Hematopoietic multipotent progenitor cell treated with erythropoietin and hydrocortisone succinate and interleukin-3 and kit ligand, for 4 days (in vitro differentiated cells): ENCODE data around the gene LONRF2.
"Not testable (repeated sequence)": the region's sequence is repeated elsewhere in the genome, so short reads cannot be mapped to it uniquely, and the experiment has no call there.

Experiments
- DNase-seq: peaks from one replicate; pipeline ENCODE4 v3.0.0-alpha.2; 2015

The LONRF2 gene

GRCh38 chr2:100250645-100251044 lies 71.7 kb downstream of the LONRF2 start:
- no peak for DNase-seq

DNA sequence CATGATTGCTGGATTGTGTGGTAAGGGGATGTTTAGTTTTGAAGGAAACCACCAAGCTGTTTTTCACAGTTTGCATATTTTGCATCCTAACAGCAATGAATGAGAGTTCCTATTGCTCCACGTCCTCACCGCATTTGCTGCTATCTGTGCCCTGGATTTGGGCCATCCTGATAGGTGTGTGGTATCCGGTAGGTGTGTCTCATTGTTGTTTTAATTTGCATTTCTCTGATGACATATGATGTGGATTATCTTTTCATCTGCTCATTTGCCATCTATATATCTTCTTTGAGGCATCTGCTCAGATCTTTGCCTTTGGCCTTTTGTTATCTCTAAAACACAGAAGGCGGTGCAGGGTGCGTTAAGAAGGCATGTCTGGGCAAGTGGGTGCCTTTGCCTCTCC lies 73.3 kb downstream of the LONRF2 start:
- peak; percentile 21 for DNase-seq

DNA sequence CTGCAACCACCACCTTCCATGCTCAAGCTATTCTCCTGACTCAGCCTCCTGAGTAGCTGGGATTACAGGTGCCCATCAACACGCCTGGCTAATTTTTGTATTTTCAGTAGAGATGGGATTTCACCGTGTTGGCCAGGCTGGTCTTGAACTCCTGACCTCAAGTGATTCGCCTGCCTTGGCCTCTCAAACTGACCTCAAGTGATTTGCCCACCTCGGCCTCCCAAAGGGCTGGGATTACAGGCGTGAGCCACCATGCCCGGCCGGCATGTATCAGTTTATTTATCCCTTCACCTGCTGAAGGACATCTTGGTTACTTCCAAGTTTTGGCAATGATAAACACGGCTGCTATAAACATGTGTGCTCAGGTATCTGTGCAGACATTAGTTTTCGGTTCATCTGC lies 73.7 kb downstream of the LONRF2 start:
- not testable (repeated sequence) for DNase-seq

GRCh38 chr2:100248044-100248330 lies 74.3 kb downstream of the LONRF2 start:
- DNase-seq: no peak

DNA sequence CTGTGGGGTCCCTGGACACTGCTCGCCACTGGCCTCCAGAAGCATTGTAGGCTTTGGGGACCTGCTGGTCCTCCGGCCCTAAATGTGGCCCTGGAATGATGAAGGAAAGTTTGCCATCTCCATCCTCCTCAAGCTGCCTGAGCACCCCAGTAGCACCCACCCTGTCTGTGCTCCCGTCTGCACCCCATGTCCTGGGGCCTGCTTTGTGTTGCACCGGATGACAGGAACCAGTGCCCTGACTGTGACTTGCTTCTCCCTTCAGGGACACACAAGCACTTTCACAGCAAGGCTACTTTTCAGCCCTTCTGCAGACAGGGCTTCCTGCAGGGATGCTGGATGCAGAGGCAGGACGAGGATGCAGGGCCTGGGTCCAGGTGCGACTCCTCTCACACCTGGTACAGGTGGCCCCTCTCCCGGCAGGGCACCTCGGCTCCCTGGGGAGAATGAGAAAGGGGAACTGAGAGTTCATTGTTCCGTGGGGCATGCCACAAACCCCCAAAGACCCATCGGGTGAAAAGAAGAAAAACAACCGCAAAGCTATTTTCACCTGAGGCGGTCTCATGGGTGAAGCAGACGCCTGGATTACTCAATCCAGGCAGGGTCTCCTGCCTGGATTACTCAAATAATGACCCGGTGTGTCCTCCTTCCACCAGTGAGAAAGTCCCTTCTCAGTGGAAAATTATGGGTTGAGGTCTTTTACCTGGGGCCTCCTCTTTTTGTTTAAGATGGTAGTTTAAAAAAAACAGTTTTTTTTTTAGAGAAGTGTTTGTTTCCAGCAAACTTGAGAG lies 74.9 kb downstream of the LONRF2 start:
- no peak for DNase-seq

DNA sequence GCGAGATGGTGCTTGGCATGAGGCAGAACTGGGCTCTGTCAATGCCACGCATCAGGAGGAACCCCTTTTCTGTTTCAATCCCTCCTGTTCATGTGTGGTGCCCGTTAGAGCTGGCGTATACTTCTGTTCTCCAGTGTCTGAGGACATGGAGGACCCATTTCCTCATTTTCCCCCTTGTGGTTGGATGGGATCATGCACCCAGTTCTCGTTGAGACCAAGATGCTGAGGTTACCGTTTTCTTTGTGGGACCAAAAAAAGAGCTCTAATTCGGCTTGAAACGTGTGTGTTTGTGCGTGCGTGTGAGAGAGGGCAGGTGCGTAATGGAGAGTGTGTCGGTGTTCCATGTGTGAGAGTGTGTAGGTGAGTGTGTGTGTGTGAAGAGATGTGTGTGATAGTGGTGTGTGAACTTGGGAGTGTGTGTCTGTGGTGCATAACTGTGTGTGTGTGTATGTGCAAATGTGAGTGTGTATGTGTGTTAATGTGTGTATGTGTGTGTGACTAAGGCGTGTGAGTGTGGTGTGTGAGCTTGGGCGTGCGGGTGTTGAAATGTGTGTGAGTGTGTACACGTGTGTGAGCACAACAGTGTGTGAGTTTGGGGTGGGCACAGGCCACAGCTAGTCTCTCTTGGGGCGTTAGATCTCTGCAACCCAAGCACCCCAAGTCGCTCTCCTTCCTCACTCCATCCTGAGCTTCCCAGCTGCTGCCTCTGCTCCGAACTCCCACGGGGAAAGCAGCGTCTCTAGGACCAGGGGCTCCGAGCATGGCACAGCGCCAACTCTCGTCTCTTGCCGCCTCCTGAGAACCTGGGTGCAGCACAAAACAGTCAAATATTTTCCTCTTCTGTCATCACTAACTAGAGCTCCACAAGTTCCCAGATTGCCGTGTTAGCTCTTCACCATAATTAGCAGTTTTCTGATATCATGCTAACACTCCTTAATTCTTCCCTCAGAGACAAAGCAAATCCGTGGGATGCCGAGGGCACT lies 75.8 kb downstream of the LONRF2 start:
- peak; percentile 79 for DNase-seq

- no peak for DNase-seq
These were observed 76.6 kb downstream of the LONRF2 start for GRCh38 chr2:100245681-100246080.

- DNase-seq: no peak
These were observed 77.3 kb downstream of the LONRF2 start for GRCh38 chr2:100244881-100245605.

DNA sequence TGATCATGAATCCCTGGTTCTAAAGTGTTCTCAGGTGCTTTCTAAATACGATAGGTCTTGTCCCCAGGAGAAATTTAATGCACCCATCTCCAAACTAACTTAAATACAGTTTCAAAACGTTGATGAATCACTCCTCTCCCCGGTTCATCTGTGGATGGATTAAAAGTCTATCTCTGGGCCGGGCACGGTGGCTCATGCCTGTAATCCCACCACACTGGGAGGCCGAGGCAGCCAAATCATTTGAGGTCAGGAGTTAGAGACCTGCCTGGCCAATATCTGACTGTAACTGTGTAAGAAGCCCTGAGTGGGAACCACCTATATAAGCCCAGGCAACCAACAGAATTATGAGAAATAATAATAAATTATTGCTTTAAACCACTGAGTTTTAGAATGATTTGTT lies 78.7 kb downstream of the LONRF2 start:
- DNase-seq: no peak

DNA sequence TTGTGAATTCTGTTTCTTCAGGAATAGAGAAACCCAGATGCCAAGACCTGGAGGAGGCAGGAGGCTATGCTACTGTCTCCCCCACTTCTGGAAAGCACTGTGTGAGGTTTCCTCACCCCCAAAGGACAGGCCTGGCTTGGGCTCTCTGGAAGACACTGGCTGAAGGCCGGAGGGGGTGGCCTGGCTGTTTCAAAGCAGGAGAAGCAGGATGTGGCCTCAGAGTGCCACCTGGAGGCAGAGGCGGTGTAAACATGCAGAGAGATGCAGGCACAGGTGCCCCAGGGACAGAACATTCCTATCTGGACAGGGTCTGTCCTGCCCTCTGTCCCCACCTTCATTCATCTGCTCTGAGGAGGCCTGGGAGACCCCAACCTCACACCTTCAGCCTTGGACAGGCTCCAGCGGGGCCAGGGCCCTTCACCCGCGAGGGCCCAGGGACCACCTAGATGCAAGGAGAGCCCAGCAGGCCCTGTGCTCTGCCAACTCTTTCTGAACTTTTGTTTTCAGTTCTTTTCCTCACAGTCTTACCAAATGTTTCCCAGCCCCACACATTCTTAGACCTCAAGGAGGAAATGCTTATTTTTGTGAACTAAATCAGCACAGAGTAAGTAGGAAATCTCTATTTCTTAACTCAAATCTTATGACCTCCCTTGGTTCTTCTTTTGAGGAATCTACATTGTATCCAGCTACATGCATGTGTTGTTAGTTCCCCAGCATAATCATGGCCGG lies 79.2 kb downstream of the LONRF2 start:
- DNase-seq: peak; percentile 77

DNA sequence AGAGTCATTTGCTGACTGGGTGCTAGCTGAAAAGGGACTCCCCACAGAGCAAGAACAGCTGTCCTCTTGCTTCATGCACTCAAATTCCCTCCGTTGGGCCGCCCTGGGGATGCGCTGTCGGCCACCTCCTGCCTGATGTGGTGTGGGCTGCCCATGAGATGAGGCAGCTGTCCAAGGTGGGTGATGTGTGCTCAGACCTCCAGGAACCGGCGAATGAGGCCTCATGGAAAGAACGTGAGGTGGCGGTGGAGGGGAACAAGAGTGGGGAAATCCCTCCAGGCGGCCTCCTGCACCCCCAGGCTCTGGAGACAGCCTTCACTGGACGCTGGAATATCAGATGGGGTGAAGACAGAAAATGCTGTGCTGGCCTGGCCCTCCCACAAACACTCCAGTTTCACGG lies 79.8 kb downstream of the LONRF2 start:
- no peak for DNase-seq

- DNase-seq: no peak
These were observed 81.1 kb downstream of the LONRF2 start for GRCh38 chr2:100241236-100241635.

- DNase-seq: no peak
These were observed 81.9 kb downstream of the LONRF2 start for GRCh38 chr2:100240386-100240785.

DNA sequence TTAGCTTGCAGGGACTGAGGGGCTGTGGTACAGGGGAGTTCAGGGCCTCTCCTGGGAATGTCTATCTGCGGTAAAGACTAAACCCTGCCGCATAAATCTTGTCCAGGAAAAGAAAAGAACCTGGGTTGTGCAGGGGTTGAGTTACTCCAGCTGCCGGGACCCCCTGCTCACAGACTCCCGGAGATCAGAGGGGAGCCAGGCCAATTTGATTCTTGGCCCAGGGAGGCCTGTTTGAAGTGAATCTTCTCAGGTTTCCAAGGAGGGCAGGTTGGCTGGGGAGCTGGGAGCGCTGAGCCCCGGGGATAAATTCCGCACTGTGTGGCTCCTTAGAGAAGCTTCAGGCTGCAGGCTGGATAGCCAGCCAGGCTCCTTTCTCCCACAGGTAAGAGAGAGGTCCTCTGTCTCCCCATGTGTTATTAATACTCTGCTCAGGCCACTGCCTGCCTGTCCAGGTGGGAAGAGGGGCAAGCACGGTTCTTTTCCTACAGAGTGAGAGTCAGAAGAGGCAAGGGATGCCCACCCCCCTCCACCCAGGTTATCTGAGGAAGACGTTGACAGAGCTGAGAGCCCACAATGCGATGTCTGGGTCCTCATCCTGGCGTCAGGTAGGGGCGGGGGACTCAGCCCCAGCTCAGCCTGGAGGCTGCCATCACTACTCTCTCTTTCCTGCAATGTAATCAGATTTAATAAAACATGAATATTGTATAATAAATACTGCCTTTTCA lies 82.7 kb downstream of the LONRF2 start:
- no peak for DNase-seq

DNA sequence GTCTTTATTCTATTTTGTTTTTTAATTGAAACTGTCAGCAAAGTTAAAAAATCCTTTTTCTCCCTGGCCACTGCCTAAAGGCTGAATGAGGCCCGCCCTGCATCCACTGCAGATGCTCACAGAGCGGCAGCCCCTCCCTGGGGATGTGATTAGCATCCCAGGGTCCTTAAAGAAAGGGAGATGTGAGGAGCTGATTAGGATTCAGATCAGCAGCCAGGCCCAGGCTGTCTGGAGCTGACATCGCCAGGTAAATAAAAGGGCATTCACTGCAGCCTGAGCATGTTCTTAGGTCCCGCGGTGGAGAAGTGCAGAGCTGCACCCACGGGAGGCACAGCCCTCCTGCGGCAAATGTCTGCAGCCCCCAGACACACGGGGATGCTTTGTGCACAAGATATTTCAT lies 83.8 kb downstream of the LONRF2 start:
- no peak for DNase-seq

DNA sequence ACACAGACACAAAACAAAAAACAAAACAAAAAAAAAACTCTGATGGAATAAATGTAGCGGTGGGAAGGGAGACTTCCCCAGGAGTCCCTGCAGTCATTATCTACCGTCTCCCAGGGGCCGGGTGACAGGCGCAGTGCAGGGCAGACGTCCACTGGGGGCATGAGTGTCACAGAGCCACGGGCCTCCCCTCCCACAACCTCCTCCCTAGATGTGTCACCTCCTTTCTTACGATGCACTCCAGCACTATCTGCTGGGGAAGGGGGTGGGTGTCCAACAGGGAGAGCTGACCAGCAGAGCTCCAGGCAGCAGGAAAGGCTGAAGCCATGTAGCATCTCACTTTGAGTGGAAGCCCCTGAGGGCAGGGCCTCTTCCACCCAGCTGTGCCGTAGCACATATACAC lies 84.5 kb downstream of the LONRF2 start:
- DNase-seq: peak; percentile 47

DNA sequence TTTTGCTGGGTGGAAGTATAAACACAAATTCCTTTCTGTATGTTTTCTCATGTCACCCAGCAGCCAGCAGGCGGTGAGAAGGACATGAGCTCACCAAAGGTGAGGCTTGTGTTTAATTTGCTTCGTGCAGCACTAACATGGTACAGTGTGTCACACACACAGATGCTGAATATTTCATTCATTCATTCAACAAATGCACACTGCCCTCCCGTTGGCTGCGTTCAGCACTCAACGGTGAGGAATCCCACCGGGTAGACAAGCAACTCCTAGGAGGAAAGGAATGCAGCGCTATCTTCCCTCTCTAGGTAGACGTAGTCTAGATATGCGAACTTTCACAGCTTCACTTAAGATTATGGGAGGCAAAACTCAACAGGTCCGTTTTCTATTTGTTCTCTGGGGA lies 85.1 kb downstream of the LONRF2 start:
- no peak for DNase-seq

DNA sequence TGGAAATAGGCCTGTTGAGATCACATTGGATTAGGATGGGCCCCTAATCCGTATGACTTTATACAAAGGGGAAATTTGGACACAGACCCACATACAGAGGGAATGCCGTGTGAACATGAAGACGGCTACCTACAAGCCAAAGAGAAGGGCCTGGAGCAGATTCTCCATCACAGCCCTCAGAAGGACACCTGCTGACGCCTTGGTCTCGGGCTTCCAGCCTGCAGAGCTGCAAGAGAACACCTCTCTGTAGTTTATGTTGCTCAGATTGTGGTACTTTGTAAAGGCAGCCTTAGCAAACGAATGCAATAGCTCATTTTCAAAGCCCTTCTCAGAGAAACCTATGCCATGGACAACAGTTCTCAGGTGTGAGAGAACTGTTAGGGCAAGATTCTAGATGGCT lies 86.1 kb downstream of the LONRF2 start:
- DNase-seq: no peak

DNA sequence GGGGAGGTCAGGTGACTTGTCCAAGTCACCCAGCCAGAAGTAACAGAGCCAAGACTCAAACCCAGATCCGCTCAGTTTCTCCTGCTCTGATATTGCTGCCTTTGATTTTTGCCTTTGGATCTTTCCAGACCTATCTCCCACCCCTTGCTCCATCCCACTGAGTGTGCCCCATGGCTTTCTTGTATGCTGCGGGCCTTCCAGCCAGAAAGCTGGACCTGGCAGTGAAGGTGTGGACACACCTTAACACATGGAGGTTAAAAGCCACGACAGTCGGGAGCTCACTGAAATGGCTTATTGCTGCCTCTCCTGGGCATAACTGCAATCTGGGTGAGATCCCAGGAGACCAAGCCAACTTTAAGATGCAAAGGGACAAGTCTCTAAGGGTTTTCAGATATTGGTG lies 86.7 kb downstream of the LONRF2 start:
- DNase-seq: no peak

GRCh38 chr2:100235098-100235497 lies 87.2 kb downstream of the LONRF2 start:
- DNase-seq: peak; percentile 58

- no peak for DNase-seq
These were observed 88.2 kb downstream of the LONRF2 start for GRCh38 chr2:100234141-100234540.

GRCh38 chr2:100233061-100233460 lies 89.2 kb downstream of the LONRF2 start:
- no peak for DNase-seq
